HEK293T (cell line): ENCODE data around the gene SYT13.

ENCODE experiments used
- BHLHE40 ChIP-seq: fragments of 450-650 bp; IDR thresholded peaks from 2 replicates; pipeline ENCODE4 v1.6.1; 2016; ENCODE audit warnings: mild to moderate bottlenecking, moderate library complexity, borderline replicate concordance
- ELF4 ChIP-seq: fragments of 450-650 bp; IDR thresholded peaks from 2 replicates; pipeline ENCODE4 v1.6.1; 2017; ENCODE audit warnings: antibody characterized with exemption
- FOXA1 ChIP-seq: fragments of 450-650 bp; IDR thresholded peaks from 2 replicates; pipeline ENCODE4 v1.6.1; 2016; ENCODE audit warnings: mild to moderate bottlenecking
- FOXK2 ChIP-seq: fragments of 450-650 bp; IDR thresholded peaks from 2 replicates; pipeline ENCODE4 v1.6.1; 2016; ENCODE audit warnings: mild to moderate bottlenecking
- FOXM1 ChIP-seq: fragments of 450-650 bp; IDR thresholded peaks from 2 replicates; pipeline ENCODE4 v1.6.1; 2017; ENCODE audit warnings: mild to moderate bottlenecking, borderline replicate concordance
- HDGF ChIP-seq: fragments of 450-650 bp; IDR thresholded peaks from 2 replicates; pipeline ENCODE4 v1.6.1; 2017; ENCODE audit warnings: antibody characterized with exemption, borderline replicate concordance
- NFRKB ChIP-seq: fragments of 450-650 bp; IDR thresholded peaks from 2 replicates; pipeline ENCODE4 v1.6.1; 2016; ENCODE audit warnings: mild to moderate bottlenecking, moderate library complexity
- PKNOX1 ChIP-seq: fragments of 450-650 bp; IDR thresholded peaks from 2 replicates; pipeline ENCODE4 v1.6.1; 2016
- SP1 ChIP-seq: fragments of 450-650 bp; IDR thresholded peaks from 2 replicates; pipeline ENCODE4 v1.6.1; 2017
- SUZ12 ChIP-seq: fragments of 450-650 bp; IDR thresholded peaks from 2 replicates; pipeline ENCODE4 v1.6.1; 2016; ENCODE audit warnings: mild to moderate bottlenecking
- TARDBP ChIP-seq: fragments of 450-650 bp; IDR thresholded peaks from 2 replicates; pipeline ENCODE4 v1.6.1; 2016

DNA sequence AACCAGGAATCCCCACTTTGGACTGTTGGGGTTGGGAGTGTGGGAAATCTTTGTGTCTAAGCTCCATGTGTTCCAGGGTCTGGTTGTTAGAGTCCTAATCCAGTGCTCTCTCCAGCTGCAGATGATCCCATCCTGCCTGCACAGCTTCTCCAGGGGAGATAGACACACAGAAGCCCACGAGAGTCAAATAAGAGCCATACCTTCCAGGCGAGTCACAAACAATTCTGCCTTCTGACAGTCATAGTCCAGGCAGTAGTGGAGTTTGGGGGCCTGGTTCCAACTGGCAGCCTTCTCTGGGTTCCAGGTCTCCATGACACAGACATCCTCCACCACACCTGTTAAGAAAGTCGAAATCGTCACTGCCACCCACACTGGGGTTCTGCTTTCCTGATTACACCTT lies 32.1 kb downstream of the SYT13 start:
- no peak for TF ChIP-seq FOXM1
- no peak for TF ChIP-seq SUZ12
- TF ChIP-seq FOXA1 = no peak
- TF ChIP-seq FOXK2 = no peak
- no peak for TF ChIP-seq BHLHE40
- TF ChIP-seq ELF4 = no peak
- no peak for TF ChIP-seq TARDBP
- no peak for TF ChIP-seq PKNOX1
- TF ChIP-seq HDGF = no peak
- no peak for TF ChIP-seq SP1
- TF ChIP-seq NFRKB = no peak
